ENCODE measurements around the gene PILRA.
"Not testable (repeated sequence)": the region's sequence is repeated elsewhere in the genome, so short reads cannot be mapped to it uniquely, and the experiment has no call there.

PILRA gene

GRCh38 chr7:100381531-100382233 is 8.4 kb downstream of the PILRA start:
- not testable (repeated sequence) for DNase-seq

DNA sequence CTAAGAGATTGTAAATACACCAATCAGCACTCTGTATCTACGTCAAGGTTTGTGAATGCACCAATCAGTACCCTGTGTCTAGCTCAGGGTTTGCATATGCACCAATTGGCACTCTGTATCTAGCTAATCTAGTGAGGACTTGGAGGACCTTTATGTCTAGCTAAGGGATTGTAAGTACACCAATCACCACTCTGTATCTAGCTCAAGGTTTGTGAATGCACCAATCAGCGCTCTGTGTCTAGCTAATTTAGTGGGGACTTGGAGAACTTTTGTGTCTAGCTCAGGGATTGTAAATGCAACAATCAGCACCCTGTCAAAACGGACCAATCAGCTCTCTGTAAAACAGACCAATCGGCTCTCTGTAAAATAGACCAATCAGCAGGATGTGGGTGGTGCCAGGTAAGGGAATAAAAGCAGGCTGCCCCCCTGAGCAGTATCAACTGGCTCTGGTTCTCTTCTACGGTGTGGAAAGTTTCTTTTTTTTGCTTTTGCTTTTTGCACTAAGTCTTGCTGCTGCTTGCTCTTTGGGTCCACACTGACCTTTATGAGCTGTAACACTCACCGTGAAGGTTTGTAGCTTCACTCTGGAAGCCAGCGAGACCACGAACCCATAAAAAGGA is 9.1 kb downstream of the PILRA start:
- DNase-seq, result not testable (repeated sequence)

DNA sequence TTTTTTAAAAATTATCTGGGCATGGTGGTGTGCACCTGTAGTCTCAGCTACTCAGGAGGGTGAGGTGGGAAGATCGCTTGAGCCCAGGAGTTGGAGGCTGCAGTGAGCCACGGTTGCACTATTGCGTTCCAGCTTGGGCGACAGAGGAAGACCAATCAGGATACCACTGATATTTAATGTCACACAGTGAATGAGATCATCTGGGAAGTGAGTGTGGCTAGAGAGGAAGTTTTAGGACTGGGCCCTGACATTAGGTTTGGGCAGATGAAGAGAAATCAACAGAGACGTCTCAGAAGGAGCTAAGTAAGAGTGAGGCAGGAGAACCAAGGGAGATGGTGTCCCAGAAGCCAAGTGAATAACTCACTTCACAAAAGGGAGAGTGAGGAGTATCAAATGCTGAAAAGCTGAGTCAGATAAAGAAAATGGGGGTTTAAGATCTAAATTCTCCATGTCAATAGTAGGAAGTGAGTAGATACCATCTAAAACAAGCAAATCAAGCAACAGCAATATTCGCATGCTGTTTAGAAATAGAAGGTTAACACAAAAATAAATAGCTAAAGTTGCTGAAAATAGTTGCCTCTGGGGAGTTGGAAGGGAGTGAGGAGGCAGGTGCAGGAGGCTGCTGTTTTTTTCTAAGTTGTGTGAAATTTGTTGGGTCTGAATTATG is 11.5 kb downstream of the PILRA start:
- DNase-seq, result no peak

GRCh38 chr7:100386940-100387339 is 13.7 kb downstream of the PILRA start:
- DNase-seq, result no peak

- DNase-seq, result no peak
Observed at GRCh38 chr7:100387695-100388094, 14.4 kb downstream of the PILRA start.

- no peak for DNase-seq
Observed at GRCh38 chr7:100389437-100390088, 16.3 kb downstream of the PILRA start.

GRCh38 chr7:100390286-100391009 is 17.2 kb downstream of the PILRA start:
- DNase-seq, result no peak

DNA sequence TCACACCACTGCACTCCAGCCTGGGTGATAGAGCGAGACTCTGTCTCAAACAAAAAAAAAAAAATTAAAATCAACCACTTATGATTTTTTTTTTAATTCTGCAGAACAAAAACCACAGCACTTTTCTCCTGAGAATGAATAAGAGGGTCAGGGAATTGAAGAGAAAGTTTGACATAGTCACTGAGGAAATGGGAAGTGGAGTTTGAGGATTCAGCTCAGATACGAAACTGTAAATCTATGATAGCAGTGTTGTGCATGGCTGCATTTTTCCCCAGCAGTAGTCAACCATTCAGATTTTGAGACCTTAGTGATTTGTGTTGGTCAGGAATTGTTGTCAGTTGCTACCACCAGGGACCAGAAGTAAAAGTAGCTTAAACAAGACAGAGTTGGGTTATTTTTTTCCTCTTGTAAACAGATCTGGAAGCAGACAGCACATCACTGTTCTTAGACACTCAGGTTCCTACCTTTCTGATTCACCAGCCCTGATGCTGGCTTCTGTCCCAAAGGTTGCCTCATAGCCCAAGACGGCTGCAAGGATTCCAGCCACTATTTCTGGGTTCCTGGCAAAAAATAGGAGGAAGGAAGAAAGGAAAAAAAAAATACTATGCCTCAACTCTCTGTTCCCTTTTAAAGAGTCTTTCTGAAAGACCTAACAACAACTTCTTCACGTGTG is 20.1 kb downstream of the PILRA start:
- DNase-seq, result no peak

- DNase-seq, result no peak
Observed at GRCh38 chr7:100394077-100394476, 20.8 kb downstream of the PILRA start.

DNA sequence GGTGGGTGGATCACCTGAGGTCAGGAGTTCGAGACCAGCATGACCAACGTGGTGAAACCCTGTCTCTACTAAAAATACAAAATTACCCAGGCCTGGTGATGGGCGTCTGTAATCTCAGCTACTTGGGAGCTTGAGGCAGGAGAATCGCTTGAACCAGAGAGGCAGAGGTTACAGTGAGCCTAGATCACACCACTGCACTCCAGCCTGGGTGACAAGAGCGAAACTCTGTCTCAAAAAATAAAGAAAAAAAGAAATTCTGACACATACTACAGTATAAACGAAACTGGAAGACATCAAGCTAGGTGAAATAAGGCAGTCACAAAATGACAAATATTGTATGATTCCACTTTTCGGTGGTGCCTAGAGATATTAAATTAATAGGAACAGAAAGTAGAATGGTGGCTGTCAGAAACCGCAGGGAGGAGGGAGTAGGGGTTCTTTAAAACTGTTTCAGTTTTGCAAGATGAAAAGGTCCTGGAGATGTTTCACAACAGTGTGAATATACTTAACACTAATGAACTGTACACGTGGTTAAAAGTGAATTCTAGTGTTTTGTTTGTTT is 23.2 kb downstream of the PILRA start:
- no peak for DNase-seq

DNA sequence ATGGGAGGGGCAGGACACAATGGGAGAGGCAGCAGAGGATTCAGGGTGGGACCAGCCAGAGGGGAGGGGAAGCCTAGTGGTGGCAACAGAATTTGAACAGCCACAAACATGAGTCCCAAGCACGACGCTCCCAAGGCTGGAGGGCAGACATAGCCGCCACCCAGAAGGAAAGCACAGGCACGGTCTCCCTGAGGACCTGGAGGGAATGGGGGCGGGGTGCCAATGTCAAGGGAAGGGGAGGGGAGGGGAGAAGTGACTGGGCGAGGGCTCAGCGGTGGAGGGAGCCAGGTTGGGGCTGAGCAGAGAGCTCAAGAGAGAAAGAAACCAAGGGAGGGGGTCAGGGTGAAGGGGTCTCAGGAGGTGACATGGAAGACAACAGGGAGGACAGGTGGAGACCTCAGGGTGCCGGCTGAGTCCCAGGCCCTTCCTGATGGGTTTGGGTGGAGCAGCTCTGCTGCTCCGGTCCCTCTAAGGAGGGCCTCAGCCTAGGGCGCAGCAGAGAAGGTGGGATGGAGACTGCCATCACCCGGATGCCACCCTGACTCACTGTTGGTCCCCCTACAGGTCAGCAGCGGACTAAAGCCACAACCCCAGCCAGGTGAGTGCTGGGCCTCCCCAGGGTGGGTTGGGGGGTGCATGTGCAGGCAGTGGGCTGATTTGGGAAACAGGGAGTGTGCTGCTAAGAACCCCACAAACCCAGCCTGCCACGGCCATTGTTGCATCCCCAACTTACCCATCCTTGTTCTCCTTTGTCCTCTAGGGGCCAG is 24.2 kb downstream of the PILRA start:
- DNase-seq, result no peak

- no peak for DNase-seq
Observed at GRCh38 chr7:100398239-100398638, 25.0 kb downstream of the PILRA start.

- DNase-seq, result no peak
Observed at GRCh38 chr7:100400041-100400440, 26.8 kb downstream of the PILRA start.

DNA sequence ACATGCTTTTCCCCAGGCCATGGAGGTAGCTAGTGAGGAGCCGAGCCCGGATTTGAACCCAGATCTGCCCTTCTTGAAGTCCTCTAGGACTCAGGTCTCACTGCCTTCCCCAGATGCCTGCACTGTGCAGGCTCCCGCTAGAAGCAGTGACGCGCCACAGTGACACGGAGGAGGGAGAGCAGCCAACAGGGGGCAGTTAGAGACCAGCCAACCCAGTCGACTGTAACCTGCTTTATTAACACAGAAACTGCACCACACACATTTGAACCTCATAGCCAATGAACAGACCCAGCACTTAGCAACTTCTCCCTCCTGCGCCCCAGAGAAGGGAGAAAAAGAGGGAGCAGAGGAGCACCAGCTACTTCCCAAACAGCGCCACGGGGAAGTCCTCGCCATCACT is 27.4 kb downstream of the PILRA start:
- DNase-seq, result no peak

DNA sequence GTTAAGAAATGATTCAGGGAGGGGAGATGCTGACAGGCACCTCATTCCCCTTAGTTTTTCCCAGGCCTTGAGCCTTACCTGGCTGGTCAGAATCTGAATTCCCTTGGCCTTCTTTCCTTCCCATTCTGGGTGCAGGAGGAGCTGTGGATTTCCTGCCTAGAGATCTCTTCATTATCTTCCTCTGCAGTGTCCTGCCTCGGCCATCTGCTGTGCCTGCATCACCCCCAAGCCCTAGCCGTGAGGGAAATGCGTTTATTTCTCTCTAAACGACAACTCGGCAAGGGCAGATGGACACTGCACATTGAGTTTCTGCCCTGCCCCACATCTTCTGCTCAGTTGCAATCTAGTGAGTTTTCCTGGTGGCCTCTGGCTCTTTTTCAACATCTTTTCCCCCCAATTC is 28.5 kb downstream of the PILRA start:
- no peak for DNase-seq

DNA sequence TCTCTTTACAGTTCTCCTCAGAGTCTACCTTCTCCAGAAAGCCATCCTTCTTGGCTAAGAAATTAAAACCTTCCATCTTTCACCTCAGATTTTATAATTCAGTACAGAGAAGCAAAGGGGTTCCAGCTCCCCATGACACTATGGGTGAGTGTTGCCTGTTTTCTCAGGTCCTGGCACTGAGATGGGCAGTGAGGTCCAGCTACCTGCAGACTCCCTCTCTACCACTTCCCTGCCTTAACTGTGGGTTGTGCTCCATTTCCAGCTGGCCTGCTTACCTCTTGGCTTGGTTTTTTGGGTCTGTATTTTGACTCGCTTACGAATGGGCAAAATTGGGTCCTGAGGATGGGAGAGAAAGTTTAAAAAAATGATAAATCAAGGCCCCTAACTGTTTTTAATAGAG is 29.0 kb downstream of the PILRA start:
- no peak for DNase-seq

DNA sequence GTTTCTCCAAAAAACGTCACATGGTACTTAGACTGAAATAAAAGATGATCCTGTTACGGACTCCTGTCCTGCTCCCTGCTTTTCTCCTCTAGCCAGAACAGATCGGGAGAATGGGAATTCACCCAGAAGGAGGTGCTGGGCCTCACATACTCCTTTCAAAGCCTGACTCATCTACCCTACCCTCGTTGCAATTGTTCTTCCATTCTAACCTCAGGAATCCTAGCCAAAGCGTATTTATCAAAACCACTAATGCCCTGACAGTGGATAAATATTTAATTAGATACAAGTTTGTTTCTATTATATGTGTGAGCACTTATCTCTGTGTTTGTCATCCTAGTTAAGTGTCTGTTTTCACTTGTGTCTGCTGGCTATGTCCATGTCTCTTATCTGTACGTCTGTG is 33.5 kb downstream of the PILRA start:
- DNase-seq, result peak; percentile 44

GRCh38 chr7:100407285-100408180 is 34.2 kb downstream of the PILRA start:
- peak; percentile 71 for DNase-seq

DNA sequence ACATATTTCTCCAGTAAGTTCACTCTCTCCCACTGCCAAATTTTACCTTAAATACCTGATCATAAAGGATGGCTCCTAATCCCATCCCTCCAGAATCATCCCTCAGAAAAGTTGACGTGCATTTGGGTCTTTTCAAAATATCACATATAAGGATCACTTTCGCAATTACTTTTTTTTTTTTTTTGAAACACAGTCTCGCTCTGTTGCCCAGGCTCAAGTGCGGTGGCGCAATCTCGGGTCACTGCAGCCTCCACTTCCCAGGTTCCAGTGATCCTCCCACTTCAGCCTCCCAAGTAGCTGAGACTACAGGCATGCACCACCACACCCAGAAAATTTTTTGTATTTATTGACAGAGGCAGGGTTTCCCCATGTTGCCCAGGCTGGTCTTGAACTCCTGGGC is 37.8 kb downstream of the PILRA start:
- DNase-seq, result no peak

GRCh38 chr7:100413346-100413745 is 40.1 kb downstream of the PILRA start:
- DNase-seq, result no peak
